ENCODE results near the gene MTNR1B.

MTNR1B gene

DNA sequence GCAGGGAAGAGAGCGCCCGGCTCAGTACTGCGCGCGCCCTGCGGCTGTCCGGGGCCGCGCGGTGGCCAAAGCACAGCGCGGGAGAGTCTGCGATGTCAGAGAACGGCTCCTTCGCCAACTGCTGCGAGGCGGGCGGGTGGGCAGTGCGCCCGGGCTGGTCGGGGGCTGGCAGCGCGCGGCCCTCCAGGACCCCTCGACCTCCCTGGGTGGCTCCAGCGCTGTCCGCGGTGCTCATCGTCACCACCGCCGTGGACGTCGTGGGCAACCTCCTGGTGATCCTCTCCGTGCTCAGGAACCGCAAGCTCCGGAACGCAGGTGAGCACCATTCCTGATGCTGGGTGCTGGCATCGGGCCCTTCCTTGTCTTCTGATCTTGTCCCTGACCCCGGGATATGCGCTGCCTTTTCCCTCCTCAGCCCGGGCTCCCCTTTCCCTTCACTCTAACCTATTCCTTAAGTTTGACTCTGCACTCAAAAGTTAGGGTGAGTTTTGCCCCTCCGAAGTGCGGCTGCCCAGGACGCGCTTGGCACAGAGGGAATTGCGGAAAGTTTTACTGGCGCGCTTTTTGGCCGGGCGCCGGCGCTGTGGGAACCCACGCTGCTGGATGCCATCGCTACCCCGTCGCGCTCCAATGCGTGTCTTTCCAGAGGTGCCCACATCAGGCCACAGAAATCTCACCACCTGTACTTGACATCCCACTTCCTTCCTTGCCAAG, at the start of gene MTNR1B:
MTNR1B (plus strand) TSS at position 18 of the 714 bp plus-strand sequence; CDS start at position 93, 75 bp downstream.
- DNase-seq = no peak

- no peak for DNase-seq
Observed at GRCh38 chr11:92920331-92920730, 49.1 kb upstream of the MTNR1B start.

DNA sequence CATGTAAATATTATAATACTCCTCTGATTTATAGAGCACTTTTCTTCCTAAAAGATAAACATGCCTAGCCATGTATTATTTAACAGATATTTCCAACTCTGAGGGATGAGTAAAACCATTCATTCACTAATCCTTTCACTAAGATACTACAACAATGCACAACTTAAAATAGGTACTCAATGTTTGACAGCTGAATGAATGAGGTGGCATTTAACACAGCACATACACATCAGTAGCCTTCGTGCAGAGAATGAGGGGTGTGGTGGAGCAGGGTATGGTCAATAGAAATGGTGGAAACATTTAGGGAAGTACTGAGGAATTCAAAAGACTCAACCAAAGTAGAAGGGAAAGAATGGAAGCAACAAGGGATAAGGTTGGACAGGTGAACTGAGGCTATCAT, 46.7 kb upstream of the MTNR1B start:
- DNase-seq = no peak

GRCh38 chr11:92929246-92929645, 40.2 kb upstream of the MTNR1B start:
- DNase-seq = no peak

- no peak for DNase-seq
Observed at GRCh38 chr11:92929653-92930052, 39.8 kb upstream of the MTNR1B start.

DNA sequence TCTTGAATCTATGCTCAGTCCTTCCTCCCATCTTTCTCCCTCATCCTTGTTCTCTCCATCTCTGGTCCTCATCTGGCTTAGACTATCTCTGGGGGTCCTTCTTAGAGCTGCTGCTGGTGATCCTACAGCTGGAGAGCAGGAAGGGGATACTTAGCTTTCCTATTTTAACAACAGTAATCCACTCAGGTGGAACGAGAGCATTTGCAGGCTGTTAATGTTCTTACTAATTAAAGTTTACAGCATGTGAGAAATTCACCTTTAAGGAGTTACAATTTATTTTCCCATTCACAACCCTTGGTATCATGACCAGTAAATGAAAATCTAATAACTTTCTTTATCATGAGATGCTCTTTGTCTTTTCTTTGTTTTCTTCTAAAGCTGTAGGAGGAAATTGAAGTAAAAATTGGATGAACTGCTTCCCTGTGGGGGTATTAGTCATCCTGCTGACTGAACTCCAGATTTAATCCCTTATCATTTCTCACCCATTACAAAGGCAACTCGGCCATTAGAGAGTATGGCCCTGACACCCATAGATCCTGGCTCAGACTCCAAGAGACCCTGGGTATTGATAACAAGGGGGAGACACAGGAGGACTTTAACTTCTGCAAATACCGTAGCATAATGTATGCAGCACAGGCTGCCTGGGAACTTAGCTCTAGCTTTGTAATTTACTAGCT, 37.6 kb upstream of the MTNR1B start:
- no peak for DNase-seq

- no peak for DNase-seq
Observed at GRCh38 chr11:92939305-92939704, 30.1 kb upstream of the MTNR1B start.

GRCh38 chr11:92941676-92942571, 27.5 kb upstream of the MTNR1B start:
- DNase-seq = no peak

GRCh38 chr11:92946707-92947106, 22.7 kb upstream of the MTNR1B start:
- DNase-seq = no peak

DNA sequence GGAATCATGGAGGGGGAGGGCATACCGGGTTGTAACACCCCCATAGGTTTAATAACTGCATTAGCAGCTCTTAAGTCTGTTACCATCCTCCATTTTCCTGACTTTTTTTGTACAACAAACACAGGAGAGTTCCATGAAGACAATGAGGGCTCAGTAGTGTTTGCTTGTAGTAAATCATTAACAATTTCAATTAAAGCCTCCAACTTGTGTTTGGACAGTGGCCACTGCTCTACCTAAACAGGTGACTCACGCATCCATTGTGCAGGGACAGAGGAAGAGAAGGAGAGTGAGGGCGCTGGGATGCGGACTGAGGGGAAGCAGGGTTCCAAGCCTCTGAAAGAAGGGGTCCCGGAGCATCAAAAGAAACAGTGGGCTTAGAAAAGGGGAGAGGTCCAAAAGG, 21.3 kb upstream of the MTNR1B start:
- no peak for DNase-seq

- no peak for DNase-seq
Observed at GRCh38 chr11:92954003-92954402, 15.4 kb upstream of the MTNR1B start.

DNA sequence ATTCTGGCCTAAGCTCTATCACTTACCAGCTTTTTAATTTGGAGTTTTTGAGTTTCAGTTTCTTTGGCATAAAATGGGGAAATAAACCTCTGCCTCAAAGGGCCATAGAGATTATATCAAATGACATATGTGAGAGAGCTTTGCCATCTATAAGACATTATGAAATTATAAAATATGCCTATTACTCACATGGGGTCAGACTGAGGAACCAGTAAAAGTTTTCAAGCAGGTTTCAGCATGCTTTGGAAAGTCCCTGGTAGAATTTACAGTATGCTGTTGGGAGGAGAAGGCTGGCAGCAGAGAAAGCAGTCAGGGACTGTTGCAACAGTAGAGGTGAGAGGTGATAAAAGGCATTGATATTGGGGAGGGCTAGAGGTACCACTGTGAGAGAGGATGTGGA, 13.6 kb upstream of the MTNR1B start:
- DNase-seq = no peak

- no peak for DNase-seq
Observed at GRCh38 chr11:92960886-92961285, 8.6 kb upstream of the MTNR1B start.

- no peak for DNase-seq
Observed at GRCh38 chr11:92962446-92962845, 7.0 kb upstream of the MTNR1B start.

DNA sequence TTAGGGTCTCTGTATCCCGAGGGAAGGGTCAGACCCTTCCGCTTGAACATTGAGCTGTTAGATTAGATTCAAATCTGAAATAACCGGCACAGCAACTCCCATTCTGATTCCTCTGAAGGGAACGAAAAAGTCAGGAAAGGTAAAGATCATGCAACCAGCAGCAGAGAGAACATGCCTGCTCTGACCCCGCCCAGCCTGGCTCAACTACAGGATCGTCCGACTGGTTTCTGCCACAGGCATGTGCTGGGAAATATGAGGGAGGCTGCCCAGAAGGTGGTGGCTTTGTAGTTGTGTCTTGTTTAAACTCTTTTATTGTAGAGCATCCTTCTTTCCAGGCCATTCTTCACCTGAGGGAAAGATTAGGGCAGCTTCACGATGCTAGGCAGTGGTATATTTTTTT, 5.0 kb upstream of the MTNR1B start:
- no peak for DNase-seq

DNA sequence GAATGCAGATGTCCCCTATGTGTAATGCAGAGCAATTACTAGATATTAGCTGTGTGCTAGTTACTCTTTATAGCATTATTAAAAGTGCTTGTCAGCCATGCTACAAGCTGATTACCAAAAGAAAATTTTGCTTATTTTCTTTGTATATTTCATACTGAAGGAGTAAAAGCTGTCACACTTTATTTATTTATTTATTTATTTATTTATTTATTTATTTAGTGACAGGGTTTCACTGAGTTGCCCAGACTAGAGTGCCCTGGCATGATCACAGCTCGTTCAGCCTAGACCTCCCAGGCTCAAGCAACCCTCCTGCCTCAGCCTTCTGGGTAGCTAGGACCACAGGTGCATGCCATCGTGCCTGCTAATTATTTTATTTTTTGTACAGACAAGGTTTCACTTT, 4.3 kb upstream of the MTNR1B start:
- DNase-seq = no peak

- DNase-seq = no peak
Observed at GRCh38 chr11:92967178-92967577, 2.3 kb upstream of the MTNR1B start.

DNA sequence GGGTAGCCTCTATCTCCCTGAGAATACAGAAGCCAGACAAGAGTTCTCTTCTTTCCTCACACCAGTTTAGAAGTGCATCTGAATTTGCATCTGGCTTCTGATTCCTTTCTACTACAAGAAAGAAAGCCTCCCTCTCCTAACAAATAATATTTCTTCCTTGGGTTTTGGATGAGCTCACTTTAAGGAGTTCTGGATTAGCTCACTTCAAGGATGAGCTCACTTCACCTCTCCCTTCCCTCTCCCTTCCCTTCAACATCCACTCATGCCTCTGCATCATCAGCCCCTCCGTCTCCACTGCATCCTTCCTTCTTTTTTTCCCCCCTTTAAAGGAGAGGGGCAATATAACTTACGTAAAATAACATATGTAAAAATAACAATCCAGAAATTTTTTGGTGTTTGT, 1.6 kb upstream of the MTNR1B start:
- no peak for DNase-seq

DNA sequence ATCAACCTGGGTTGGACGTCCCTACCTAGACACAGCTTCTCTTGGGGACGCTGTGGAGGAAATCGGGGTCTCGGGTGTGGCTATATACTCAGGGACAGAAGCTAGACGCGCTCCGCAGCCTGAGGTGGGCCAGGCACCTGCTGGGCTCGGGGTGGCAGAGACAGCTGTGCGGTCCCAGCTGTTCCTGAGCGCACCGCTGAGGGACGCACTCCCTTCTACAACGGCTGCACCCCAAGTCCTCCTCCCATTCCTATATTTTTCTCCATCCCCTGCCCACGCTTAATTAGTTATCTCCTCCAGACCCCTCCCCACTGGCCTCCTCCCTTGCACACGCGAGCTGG, 188 bp upstream of the MTNR1B start:
- no peak for DNase-seq

DNA sequence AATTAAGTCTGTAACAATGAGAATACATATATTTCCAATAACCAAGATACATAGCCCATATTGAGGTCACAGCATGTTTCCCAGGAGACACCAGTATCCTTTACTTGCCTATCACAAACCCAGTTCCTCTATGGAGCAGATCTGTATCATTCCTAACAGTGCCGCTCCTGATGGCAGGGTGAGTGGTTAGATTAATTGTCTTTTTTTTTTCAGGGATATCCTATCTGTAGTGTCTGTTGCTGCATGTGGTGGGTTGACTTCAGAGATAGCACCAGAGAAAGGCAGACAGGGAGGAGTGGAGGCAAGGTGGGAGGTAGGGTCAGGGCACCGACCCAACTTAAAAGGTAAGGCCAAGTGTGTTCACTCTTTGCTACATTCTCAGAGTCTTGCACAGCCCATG, 2.8 kb downstream of the MTNR1B start:
- no peak for DNase-seq

GRCh38 chr11:92975285-92975684, 5.8 kb downstream of the MTNR1B start:
- DNase-seq = no peak

- DNase-seq = no peak
Observed at GRCh38 chr11:92976681-92977080, 7.2 kb downstream of the MTNR1B start.

- no peak for DNase-seq
Observed at GRCh38 chr11:92977401-92977800, 8.0 kb downstream of the MTNR1B start.

Measured in NCI-H1105 (cell line).